Right lung (tissue), 5 donors: ENCODE measurements around the gene GABARAP. TPM values are rescaled to one million over a fixed set of nuclear protein-coding genes. Genes with fewer than 3 reads are reported as not detected.

Experiments used
- DNase-seq, 2 donors: peaks; one replicate each; pipeline ENCODE4 v3.0.0-alpha.2; 2013
- polyA plus RNA-seq, 5 donors: library from polyadenylated mRNA; unstranded; fragments of 120-200 nt; gene quantifications; one replicate each; pipeline versions ENCODE4 v1.2.1 to v1.2.3, GENCODE V29; 2013; ENCODE audit warnings: inconsistent platforms in 1 of 5, low replicate concordance in 1 of 5; ENCODE audit not compliant: insufficient read length in 5 of 5, insufficient read depth in 1 of 5

Gene GABARAP
- polyA plus RNA-seq, 5 donors, result 375 to 529 (median 415) TPM

DNA sequence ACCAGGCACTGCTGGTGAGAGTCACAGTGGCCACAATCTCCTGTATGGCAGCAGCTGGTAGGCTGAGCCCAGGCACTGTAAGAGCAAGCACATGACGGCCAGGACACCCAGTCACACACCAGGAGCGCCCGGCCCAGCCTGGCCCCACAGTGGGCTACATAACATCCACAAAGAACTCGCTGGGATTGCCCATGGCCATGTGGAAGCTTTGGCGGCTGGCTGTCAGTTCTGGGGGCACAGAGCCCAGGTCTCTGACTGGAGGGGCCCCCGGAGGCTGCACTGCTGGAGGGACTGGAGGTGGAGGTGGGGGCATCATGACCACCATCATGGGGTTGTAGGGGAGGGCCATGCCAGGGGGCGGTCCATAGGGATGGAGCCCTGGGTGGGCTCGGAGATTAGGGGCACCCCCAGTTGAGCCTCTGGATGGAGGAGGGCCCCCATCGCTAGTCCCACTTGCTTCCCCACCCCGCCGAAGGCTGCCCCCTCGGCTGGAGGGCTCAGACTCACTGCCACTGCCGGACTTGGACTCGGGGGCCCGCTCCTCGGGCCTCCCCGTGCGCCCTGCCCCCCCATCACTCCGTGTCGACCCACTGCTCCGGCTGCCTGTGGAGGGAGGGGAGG is 16.4 kb downstream of the GABARAP start:
- no peak for DNase-seq

DNA sequence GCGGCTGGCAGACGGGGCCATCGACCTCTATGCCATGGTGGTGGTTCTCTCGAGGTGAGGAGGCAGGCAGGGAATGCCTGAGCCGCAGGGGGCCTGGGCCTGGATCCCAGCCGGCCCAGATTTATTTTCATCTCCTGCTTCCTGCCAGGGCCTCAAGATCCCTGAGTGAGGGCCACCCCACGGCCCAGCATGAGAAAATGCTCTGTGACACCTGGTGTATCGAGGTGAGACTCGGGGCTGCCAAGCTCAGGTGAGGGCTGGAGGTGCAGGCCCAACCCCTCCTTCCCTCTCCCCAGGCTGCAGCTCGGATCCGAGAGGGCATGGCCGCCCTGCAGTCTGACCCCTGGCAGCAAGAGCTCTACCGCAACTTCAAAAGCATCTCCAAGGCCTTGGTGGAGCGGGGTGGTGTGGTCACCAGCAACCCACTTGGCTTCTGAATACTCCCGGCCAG is 17.6 kb downstream of the GABARAP start:
- no peak for DNase-seq

DNA sequence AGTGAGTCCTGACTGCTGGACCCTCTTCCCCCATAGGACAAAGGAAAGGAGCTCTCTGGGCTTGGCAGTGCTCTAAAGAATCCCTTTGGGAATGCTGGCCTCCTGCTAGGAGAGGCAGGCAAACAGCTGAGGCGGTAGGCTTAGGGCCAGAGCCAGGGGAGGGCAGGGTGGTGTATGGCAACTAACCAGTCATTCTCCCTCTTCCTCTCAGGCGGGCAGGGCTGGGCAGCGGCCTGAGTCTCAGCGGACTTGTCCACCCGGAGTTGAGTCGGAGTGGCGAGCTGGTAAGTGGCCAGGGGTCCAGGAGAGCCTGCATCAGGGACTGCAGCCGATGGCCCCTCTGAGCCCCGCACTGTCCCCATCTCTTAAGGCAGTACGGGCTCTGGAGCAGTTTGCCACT is 18.1 kb downstream of the GABARAP start:
- no peak for DNase-seq

DNA sequence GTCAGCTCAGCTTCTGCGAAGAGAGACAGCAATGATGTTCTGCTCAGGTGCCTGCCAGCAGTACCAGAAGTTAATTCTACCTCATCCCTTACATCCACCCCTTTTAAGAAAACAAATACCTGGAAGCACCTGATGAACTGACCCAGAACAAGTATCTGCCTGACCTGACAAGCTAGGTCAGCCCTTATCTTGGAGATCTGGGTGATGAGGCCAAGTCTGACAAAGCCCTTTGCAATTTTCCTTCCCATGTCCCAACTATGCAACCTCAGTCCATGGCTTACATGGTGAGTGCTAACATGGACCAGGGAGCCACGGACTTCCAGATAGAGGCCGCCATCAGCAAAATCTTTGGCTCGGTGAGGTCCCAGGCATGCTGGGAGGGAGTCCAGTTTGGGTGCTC is 18.9 kb downstream of the GABARAP start:
- no peak for DNase-seq

DNA sequence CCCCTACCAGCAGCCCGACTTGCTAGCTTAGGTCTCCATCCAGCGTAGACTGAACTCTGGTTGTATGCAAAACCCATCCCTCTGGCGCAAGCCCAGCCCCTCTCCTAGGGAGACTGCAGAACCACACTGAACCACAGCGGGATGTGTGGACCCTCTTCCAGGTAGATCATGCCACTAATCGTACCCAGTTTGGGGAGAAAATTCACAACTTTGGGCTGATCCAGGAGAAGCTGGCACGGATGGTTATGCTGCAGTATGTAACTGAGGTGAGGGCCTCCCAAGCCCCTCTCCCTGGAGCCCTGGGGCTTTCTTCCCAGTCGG is 19.3 kb downstream of the GABARAP start:
- DNase-seq, result no peak

DNA sequence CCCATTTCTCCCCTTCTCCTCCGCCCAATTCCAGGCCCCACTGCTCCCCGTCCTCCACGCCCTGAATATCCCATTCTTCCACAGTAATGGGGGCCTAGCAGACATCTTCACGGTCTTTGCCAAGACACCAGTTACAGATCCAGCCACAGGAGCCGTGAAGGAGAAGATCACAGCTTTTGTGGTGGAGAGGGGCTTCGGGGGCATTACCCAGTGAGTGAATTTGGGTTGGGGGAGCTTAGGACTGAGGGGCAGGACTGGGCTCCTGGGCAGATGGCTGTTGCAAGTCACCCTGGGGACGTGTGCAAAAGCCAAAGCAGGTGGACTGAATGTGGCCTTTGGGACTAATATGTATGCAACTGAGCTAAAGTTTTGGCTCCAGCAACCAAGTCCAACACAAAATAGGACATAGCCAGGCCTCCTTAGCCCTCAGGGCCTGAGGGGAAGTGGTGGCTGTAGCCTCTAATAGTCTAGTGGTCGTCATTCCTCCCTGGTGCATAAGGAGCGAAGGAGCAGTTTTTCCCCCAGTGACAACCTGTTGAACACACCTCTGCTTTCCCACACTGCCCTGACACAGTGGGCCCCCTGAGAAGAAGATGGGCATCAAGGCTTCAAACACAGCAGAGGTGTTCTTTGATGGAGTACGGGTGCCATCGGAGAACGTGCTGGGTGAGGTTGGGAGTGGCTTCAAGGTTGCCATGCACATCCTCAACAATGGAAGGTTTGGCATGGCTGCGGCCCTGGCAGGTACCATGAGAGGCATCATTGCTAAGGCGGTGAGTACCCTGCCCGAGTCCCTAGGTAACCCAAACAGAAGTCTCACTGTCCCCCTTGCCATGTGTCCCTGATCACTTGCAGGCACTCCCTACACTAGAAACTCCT is 19.9 kb downstream of the GABARAP start:
- no peak for DNase-seq

DNA sequence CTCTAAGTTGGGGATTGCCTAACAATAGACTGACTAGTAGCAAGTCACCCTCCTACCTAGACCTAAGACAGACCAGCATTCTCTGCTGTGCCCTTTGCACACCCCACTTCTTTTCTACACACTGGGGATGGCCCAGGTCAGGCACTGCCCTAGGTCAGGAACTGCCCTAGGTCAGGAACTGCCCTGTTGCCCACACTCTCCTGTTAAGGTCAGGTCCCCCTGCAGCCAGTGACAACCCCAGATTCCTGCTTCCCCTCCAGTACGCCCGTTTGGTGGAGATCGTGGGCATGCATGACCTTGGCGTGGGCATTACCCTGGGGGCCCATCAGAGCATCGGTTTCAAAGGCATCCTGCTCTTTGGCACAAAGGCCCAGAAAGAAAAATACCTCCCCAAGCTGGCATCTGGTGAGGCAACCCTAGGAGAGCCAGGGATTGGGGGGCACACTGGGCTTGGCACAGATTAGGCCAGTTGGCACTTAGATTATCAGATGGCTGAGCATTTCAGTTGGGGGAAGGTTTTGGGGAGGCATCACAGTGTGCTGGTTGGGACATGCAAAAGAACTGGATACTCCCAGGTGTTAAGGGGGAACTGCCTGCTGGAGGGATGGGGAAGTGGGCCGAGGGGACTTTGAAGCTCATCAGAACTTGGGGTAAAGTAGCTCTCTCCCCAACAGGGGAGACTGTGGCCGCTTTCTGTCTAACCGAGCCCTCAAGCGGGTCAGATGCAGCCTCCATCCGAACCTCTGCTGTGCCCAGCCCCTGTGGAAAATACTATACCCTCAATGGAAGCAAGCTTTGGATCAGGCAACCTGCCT is 20.8 kb downstream of the GABARAP start:
- no peak for DNase-seq

DNA sequence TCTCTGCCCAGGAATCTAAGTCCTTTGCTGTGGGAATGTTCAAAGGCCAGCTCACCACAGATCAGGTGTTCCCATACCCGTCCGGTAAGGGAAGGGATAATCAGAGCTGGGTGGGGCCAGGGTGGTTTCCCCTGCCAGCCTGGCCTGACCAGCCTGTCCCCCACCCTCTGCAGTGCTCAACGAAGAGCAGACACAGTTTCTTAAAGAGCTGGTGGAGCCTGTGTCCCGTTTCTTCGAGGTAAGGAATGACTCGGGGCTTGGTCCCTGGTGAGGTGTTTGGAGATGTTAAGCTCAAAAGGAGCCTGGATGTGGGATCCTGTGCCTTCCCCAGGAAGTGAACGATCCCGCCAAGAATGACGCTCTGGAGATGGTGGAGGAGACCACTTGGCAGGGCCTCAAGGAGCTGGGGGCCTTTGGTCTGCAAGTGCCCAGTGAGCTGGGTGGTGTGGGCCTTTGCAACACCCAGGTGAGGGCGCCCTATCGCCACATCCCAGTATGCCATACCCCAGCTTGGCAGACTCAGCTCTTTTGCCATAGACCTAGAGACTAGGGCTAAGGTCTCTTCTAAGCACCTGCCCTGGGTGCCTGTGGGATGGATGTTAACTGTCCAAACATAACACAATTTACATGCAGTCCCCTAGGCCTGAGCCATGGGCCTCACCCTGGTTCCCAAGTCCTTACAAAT is 21.5 kb downstream of the GABARAP start:
- no peak for DNase-seq

DNA sequence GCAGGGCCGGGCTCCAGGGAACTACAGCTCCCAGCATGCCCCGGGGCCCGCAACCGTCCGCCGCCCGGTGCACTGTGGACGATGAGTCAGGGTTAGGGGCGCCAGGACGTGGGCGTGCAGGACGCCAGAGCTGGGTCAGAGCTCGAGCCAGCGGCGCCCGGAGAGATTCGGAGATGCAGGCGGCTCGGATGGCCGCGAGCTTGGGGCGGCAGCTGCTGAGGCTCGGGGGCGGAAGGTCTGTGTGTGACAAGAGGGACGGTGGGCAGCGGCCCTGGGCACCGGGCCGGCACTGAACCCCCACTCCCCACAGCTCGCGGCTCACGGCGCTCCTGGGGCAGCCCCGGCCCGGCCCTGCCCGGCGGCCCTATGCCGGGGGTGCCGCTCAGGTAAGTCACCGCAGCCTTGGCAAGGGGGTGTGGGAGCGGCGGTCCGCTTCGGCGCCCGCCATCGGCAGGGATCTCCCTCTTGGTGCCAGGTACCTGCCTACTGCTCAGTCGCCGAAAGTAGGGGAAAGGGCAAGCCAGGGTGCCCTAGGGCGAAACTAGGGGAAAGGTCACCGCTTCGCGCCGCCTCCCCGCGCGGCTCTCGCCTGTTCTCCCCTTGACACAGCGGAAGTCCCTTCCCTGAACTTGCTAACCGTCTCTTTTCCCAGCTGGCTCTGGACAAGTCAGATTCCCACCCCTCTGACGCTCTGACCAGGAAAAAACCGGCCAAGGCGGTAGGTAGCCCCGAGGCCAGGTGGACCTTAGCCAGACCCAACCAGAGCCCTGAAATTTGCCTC is 22.2 kb downstream of the GABARAP start, which contains the start of the genes ACADVL and DLG4:
ACADVL (plus strand) TSS at position 127 of the 781 bp plus-strand sequence; CDS start at position 174, 47 bp downstream.
DLG4 (minus strand) TSS at position 25 of the 781 bp plus-strand sequence.
- DNase-seq, result peak; percentile 83 to 86

DNA sequence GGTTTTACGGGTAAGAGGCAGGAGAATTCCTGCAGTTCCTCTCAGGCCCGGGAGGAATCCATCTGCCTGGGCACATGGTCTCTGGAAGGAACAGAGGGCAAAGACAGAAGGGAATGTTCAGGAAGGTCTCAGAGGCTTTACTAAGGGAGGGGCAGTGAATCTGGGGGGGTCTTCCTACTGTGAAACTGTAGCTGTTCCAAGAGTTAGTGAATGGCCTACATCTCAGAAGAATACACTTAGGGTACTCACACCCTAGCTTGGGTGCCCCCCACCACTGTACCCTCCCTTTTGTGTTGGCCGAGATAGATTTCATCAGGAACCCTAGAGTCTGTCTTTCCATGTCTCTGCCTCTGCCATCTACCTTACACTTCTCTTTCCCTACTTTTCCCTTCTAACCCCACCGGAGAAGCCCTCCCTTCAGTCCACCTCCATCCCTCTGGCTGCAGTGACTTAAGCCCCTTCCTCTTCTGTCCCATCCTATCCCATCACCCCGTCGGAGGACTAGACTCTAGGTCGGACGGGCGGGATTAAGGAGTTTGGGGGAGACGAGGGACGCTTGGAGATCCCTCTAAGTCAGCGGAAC is 22.9 kb downstream of the GABARAP start:
- no peak for DNase-seq

DNA sequence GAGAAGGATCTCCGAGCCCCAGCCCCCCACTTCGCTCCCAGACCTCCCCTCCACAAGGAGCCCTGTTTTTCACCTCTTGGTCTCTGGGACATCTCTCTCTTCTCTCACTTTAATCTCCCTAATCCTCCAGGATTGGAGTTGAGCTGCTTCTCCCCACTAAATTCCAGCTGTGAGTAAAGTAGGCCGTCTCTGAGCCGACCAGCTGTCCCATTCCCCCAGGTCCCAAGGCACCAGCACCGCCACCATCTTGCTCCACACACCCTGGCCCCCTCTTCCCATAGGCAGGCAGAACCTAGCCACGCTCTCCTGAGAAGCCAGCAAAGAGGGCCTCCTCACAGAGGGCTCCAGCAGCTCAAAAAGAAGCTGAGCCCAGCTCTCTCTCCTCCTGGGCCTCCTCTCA is 23.5 kb downstream of the GABARAP start:
- DNase-seq, result no peak

DNA sequence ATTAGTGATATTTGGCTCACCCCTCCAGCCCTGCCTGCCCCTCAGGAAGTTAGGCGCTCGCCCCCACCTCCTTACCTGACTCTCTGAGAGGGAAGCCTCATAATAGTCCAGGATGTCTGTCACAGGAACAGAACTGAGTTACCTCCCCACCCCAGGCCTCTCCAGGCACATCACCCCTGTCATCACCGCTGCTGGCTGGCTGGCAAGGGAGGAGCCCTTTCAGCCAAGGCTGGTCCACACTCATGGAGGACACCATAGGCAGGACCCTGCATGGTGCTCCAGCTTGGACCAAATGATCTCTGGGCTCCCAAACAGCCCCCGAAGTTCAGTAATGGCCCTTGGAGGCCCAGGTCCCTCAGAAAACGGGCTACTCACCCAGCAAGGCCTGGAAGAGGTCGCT is 24.1 kb downstream of the GABARAP start:
- DNase-seq, result no peak

DNA sequence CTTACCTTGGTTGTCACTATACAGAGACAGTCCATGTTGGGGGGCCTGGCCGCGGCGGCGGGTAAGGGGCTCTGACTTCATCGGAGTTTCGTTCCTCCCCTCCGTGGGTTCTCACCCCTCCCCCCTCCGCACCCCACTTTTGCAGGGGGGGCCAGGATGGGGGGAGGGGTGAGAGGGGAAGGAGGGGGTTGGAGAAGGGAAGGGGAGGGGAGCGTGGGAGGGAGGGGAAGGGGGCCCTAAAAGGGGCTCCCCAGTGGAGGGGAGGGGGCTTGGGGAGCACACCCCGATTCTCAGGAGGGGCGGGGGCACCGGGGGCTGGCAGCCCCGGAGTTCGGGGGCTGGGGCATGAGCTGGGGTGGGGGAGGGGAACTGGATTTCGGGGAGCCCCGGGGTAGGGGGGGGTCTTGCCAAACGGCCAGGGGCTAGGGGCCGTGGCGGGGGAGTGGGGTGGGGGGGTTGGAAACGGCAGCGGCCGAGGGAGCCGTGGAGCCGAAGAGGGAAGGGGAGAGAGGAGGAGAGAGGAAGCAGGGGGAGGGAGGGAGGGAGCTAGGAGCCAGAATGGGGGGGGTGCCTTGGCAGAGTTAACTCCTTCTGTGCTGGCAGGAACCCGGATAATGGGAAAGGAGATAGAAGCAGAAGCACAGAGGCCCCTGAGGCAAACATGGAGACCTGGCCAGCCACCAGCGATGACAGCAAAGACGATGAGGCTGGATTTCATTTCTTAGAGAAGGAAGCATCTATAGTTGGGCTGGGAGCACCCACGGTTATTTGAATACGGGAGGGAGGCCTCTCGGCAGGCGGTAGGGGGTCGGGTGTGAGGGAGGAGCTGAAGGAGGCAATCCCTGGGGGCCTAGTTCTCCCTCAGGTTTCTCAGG is 24.9 kb downstream of the GABARAP start:
- DNase-seq, result peak; percentile 82 to 83

DNA sequence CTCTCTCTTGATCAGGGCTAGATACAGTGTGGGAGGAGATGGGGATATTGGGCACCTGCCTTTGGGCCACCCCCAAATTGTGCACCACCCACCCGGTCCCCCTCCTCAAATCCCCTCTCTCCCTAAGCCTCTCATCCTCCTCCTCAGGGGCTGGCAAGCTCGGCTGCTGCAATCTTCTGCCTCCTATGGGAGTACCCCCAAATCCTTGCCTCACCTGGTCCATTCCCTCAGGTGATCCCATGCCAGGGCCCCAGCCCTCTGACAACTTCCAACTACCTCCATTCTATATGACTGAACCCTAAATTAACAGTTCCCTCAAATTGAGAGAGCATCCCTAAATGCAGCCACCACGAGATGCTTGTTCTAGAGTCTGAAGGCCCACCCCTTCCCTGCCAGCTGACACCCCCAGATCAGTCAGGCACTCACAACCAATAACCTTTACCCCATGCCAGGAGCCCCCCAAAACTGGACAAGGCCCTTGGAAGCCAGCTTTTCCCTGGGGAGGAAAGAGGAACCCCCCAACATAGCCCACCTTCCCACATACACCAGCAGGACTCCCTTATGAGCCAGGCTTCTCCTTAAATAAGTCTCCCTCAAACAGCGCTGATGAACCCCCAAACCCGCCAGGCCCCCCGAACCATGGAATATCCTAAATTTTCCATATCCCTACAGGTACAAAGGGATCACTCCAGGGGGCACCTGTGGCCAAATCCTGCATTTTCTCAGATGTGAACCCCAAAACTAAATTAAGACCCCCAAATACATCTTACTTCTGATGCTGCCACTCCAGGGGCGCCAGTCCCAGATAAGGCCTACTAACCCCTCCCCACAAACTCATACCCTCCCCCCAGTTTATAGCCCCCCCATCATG is 25.8 kb downstream of the GABARAP start:
- no peak for DNase-seq

DNA sequence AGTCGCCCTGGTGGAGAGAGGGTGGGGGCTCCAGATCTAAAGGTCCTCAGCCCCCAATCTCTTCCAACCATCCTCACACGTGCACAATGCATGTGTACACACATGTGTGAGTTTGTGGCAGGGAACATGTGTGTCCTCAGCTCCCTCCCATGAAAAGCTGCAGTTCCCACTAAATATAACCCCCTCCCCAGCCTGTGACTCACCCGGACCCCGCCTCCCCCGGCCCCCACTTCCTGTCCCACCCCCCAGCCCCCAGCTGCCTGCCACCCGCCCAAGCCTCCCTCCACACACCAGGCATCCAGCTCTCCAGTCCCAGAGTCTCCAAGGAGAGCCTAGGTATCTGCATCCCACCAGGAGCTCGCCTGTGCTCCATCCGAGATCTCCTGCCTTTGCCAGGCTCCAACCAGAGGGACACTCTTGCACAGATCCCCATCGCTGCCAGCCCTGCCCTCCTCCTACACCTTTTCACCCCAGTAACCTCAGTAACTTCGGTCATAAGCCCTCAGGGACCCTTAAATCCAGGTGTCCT is 26.5 kb downstream of the GABARAP start:
- DNase-seq, result no peak

DNA sequence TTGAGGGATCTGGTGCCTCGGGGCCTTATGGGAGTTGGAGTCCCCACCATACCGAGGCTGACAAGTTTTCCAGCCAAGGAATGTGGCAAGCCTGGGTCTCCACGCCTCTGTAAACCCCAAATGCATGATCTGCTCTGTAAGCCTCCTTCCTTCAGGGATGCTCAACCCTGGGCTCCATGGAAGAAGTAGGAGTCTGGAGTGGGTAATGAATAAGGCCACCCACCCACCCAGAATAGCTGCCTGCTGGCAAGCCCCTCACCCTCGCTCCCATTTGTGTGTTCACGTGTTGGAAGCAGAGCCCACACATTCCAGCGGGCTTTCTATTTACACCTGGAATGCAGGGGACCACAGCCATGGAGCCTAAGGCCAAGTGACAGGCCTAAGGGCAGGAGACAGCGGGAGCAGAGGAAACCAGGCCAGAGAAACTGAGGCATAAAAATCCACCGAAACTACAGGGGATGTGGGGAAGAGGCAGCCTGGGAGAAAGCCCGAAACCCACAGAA is 27.1 kb downstream of the GABARAP start:
- DNase-seq, result peak in 1 of 2 donors; percentile 87

DNA sequence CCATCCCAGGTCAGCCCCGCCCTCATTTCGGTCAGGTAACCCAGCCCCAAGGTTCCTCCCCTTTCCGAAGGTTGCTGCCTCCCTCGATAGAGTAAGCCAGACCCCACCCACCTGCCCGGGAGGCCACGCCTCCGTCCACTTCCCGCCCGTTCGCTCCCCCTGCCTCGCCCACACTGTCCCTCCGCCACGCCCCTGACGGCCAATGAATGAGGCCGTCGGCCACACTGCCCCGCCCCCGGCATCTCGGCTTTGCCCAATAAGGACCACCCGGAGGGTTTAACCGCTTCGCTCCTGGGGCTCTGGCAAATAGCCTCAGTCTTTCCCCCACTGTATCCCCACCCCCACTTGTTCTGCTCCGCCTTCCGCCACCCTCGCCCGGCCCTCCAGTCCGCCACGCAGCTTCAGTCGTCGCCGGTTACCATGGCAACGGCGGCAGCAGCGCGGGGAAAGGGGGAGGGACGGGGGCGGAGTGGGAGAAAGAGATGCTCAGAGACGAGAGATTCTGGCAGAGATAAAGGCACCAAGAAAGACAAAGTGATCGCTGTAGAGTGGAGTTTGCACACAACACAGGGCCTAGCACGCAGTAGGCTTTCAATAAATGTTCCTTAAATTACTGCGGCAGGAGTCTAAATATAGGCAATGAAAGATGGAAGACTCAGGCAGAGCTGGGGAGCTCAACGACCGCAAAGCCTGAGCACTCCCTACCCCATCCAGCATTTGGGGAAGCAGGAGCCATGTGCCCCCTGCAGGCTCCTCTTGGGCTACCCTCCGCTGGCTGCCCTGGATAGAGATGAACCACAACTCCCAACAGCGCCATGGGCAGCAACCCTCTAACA is 27.7 kb downstream of the GABARAP start:
- DNase-seq, result peak; percentile 97 to 98
